ENCODE results near the gene ALDH3B1. TPM values are rescaled to one million over a fixed set of nuclear protein-coding genes. Genes with fewer than 3 reads are reported as not detected.

ALDH3B1 gene
- total RNA-seq, 1 donor from 2014 or later = 1.3 TPM

DNA sequence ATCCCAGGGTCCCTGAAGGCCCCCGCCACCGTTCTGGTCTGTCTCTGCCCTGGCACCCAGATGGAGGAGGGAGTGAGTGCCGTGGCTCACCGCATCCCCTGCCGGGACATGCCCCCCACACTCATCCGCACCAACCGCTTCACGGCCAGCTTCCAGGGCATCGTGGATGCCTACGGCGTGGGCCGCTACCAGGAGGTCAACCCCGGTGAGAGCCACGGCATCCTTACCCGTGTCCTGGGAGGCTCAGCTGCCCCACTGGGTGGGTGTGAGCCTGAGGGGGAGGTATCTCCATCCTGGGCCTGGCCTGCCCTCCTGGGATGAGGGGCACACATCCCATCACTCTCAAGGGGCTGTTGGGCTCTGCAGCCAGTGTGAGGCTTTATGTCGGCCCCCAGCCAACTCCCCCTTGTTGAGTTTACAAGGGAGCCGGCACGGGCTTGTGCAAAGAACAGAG lies 34.8 kb downstream of the ALDH3B1 start:
- H3K27me3 ChIP-seq (ENCODE audit: insufficient read depth, low read length) = no peaks in the 10 kb centered on the region
- H3K4me3 ChIP-seq (ENCODE audit: insufficient read depth, low read depth, low read length) = no peak overlapping the region
- H3K79me2 ChIP-seq (ENCODE audit: insufficient read depth, low read length) = peaks cover 20% of the 10 kb centered on the region
- no peak for FAIRE-seq
- no peak overlapping the region for H2AFZ ChIP-seq (ENCODE audit: low read depth, low read length)
- no peaks in the 10 kb centered on the region for H3K36me3 ChIP-seq (ENCODE audit: insufficient read depth, low read length)
- TF ChIP-seq EZH2 (IDR thresholded peaks at IDR 0.05; ENCODE audit: insufficient read depth, low read length) (no peak), CTCF (IDR thresholded peaks at IDR 0.05; ENCODE audit: insufficient read depth, low read depth, low read length) (no peak)
- Mint-ChIP-seq H3K27ac (ENCODE audit: unreplicated experiment) (no peak overlapping the region), H3K4me3 (ENCODE audit: unreplicated experiment) (no peak overlapping the region), H3K36me3 (ENCODE audit: low read depth, unreplicated experiment) (peaks cover 2% of the 10 kb centered on the region), H3K27me3 (ENCODE audit: low read depth, unreplicated experiment) (no peaks in the 10 kb centered on the region), H3K9me3 (ENCODE audit: unreplicated experiment) (no peaks in the 10 kb centered on the region), H3K4me1 (ENCODE audit: low read depth, unreplicated experiment) (peaks cover 2% of the 10 kb centered on the region)
- no peak overlapping the region for H3K9ac ChIP-seq (ENCODE audit: low read length)
- no peaks in the 10 kb centered on the region for H3K9me3 ChIP-seq (ENCODE audit: insufficient read depth, low read depth, low read length)
- H3K4me1 ChIP-seq (ENCODE audit: insufficient read depth, low read length) = peaks cover 24% of the 10 kb centered on the region
- no peak for DNase-seq (ENCODE audit: low read depth)
- no peak overlapping the region for H3K27ac ChIP-seq (ENCODE audit: low read depth, low read length)
- H4K20me1 ChIP-seq (ENCODE audit: insufficient read depth, low read length) = peaks cover 34% of the 10 kb centered on the region
- H3K4me2 ChIP-seq (ENCODE audit: low read length) = no peak overlapping the region

DNA sequence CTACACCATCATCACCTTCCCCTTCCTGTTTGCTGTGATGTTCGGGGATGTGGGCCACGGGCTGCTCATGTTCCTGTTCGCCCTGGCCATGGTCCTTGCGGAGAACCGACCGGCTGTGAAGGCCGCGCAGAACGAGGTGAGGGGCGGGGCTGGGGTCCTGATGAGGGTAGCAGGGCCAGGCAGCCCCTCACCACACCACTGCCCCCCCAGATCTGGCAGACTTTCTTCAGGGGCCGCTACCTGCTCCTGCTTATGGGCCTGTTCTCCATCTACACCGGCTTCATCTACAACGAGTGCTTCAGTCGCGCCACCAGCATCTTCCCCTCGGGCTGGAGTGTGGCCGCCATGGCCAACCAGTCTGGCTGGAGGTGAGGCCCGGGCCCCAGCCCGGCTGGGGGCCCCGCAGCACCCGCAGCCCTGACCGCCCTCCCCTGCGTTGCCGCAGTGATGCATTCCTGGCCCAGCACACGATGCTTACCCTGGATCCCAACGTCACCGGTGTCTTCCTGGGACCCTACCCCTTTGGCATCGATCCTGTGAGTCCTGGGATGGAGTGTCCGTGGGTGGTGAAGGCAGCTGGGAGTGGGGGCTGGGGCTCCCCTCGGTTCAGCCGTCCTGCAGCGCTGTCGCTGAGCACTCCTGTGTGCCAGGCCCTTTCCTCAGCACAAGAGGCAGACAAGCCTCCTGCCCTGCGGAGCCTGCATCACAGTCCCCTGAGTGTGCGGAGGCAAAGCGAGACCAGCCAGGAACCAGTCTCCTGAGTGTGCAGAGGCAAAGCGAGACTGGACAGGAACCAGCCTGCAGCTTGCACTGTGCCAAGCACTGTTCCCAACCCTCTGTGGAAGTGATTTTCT lies 37.5 kb downstream of the ALDH3B1 start:
- no peak for DNase-seq (ENCODE audit: low read depth)

More for the DNA sequence above, 37.5 kb downstream of the ALDH3B1 start:
- H3K27ac Mint-ChIP-seq (ENCODE audit: unreplicated experiment) = no peak overlapping the region
- H3K9ac ChIP-seq (ENCODE audit: low read length) = no peak overlapping the region
- H3K27me3 Mint-ChIP-seq (ENCODE audit: low read depth, unreplicated experiment) = no peaks in the 10 kb centered on the region
- H3K4me1 ChIP-seq (ENCODE audit: insufficient read depth, low read length) = peaks cover 11% of the 10 kb centered on the region
- H2AFZ ChIP-seq (ENCODE audit: low read depth, low read length) = no peak overlapping the region
- H3K9me3 Mint-ChIP-seq (ENCODE audit: unreplicated experiment) = no peaks in the 10 kb centered on the region
- peaks cover 45% of the 10 kb centered on the region for H4K20me1 ChIP-seq (ENCODE audit: insufficient read depth, low read length)
- no peaks in the 10 kb centered on the region for H3K9me3 ChIP-seq (ENCODE audit: insufficient read depth, low read depth, low read length)
- H3K4me1 Mint-ChIP-seq (ENCODE audit: low read depth, unreplicated experiment) = peaks cover 8% of the 10 kb centered on the region
- H3K4me2 ChIP-seq (ENCODE audit: low read length) = no peak overlapping the region
- FAIRE-seq = no peak
- H3K36me3 Mint-ChIP-seq (ENCODE audit: low read depth, unreplicated experiment) = peaks cover 6% of the 10 kb centered on the region
- H3K36me3 ChIP-seq (ENCODE audit: insufficient read depth, low read length) = no peaks in the 10 kb centered on the region
- H3K27ac ChIP-seq (ENCODE audit: low read depth, low read length) = no peak overlapping the region
- no peaks in the 10 kb centered on the region for H3K27me3 ChIP-seq (ENCODE audit: insufficient read depth, low read length)
- H3K4me3 Mint-ChIP-seq (ENCODE audit: unreplicated experiment) = no peak overlapping the region
- H3K79me2 ChIP-seq (ENCODE audit: insufficient read depth, low read length) = no peaks in the 10 kb centered on the region
- TF ChIP-seq EZH2 (IDR thresholded peaks at IDR 0.05; ENCODE audit: insufficient read depth, low read length) = no peak
- no peak for TF ChIP-seq CTCF (IDR thresholded peaks at IDR 0.05; ENCODE audit: insufficient read depth, low read depth, low read length)
- H3K4me3 ChIP-seq (ENCODE audit: insufficient read depth, low read depth, low read length) = no peak overlapping the region
